CD4-positive, alpha-beta T cell treated with Interleukin-12 subunit alpha and Interleukin-12 subunit beta, for 1 hour (primary cell): ENCODE results near the gene DCTD.

Experiments used
- DNase-seq: peaks from one replicate; pipeline ENCODE4 v3.0.0-alpha.2; 2020

DCTD gene

DNA sequence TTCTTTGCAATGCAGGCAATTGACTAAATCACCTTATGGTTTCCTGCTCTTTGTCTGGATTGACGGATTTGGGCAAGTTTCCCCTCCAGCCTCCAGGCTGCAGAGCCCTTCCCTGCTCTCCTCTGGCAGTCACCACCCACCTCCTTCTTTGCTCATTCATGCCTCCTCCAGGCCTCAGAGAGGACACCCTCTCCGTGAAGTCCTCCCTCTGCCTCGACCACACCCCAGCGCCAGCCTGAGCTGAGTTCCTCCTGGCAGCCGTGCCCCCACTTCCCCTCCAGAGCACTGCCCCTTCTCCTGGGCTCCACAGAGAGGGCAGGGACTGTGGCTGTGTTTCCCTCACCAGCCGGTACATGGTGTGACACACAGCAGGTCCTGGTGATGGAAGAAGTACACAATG, 53.7 kb downstream of the DCTD start:
- DNase-seq: no peak

DNA sequence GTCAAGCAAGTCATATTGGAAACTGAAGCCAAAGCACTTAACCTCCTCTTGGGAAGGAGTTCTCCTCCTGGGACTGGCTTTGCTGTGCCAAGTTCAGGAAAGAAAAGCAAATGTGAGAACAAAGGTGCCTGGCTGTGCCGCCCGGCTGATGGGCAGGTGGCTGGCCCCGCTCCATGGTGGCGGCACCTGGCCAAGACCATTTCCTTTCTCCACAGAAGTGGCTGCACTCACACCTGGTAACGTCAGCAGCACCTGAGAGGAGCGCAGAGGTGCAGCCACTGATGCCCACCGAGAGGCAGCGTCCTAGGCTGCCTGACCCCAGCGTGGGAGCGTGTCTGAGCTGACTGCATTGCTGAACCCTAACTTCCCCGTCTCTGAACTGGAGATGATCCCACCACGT, 54.3 kb downstream of the DCTD start:
- no peak for DNase-seq

DNA sequence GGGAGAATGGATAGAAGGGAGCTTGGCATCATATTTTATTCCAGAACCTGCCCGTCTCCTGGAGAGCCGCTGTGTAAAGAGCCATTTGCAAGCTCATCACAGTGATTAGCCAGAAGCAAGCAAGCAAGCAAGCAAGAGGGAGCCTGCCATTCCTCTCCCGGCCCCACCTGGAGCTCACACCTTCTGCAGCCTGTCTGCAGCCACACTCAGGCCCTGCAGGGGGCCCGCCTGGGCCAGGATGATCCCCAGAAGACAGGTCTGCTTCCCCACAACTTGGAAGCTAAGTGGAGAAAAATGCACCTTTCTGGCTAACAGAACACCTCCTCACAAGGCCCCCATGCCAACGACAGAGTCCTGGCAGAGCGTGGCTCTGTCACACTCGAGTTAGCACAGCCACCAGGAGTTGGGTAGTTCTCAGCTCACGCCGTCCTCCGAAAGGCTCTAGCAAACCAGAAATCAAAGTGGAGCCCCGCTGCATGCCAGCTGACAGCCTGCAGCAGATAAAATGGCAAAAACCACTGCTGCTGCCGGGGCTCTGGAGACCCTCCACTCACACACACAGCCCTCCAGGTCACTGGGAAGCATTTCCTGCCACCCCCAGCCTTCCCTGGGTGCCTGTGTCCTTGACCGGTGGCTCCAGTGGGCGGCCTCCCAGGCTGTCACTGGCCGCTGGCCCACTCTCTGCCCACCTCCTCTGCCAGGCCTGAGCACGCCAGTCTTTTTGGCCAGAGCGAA, 54.9 kb downstream of the DCTD start:
- DNase-seq: no peak

DNA sequence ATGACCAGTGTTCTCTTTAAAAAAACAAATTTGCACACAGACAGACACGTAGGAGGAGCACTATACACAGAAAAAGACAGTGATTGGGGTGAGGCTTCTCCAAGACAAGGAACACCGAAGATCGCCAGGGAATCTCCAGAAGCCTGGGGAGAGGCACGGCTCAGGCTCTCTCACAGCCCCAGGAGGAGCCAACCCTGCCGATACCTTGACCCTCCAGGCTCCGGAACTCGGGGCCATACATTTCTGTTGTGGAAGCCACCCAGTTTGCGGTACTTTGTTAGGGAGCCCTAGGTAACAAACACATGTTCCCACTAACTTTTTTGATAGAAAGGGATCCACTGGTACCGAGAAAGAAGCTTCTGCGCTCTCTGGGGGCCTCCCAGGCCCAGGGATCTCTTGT, 55.8 kb downstream of the DCTD start:
- DNase-seq: no peak

DNA sequence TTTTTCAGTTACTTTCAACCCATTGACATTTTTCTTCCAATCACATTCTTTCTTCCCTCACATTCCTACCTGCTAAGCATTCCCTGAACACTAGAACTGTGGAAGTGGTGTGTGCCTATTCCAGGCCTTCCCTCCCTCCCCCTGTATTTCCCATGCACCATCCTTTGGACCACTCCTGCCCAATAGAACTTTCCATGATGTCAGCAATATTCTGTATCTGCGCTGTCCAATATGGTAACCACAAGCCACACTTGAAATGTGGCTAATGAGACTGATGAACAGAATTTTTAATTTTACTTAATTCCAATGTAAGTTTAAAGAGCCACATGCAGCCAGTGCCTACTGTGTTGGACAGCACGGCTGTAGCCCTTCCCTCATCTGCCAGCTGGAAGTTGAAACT, 57.5 kb downstream of the DCTD start:
- no peak for DNase-seq

DNA sequence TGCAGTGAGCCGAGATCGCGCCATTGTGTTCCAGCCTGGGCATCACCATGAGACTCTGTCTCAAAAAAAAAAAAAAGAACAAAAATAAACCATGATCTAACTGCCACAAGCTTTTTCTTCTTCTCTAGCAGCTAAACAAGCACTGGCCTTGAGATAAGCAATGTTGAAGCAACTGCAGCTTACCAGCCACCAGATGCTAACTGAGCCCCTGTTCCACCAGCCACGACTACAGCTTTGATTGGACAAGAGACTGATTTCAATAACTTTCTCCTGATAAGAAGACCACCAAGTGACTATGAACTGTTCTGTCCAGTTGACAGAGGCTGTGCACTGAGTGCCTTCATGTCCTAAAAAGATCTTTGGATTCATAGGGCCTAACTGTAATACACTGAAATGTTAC, 58.5 kb downstream of the DCTD start:
- no peak for DNase-seq

DNA sequence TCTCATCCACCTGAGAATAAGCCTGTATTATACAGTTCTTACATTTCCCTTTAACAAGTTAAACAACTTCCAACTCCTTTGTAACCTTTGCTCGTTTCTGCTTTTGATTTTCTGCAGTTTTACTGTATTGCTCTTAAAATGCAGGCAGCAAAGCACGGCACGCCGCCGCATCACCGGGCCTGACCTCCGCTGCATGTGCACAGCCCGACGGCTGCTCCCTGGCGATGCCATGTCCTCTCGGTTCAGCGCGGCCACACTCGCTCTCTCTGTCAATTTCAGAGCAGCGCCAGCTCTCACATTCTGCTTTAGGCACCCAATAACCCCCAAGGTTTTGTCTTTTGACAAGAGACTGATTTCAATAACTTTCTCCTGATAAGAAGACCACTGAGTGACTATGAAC, 60.3 kb downstream of the DCTD start:
- no peak for DNase-seq

DNA sequence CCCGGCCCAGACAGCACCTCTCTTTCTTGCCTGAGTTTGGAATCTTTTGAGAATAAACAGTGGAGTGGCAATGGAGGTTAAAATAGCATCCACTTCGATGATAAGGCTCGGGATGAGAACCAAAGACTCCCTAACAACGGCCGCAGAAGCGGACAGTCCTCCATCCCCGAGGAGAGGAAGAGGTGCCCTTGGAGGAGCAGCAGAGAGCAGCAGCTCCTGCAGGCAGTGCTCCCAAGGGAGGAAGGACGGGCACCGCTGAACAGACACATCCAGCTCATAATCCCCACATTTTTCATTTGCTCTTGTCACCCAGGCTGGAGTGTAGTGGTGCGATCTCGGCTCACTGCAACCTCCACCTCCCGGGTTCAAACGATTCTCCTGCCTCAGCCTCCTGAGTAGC, 61.3 kb downstream of the DCTD start:
- DNase-seq: no peak

DNA sequence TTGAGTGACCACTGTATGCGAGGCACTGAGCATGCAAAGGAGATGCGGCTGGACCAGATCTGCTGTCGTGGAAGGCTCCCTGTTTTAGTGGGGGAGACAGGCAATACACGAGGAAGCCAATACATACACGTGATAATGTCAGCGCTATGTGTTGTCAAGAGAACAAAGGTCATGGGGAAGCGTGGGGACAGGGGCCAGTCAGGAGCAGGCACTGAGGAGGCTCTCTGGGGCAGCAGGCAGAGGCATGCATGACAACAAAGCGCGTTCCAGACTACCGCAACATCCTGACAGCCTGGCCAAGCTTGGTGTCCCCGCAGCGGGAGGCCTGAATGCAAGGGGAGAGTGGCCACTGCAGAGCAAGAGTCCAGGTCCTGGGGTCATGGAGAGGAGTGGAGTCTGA, 61.9 kb downstream of the DCTD start:
- DNase-seq: no peak

DNA sequence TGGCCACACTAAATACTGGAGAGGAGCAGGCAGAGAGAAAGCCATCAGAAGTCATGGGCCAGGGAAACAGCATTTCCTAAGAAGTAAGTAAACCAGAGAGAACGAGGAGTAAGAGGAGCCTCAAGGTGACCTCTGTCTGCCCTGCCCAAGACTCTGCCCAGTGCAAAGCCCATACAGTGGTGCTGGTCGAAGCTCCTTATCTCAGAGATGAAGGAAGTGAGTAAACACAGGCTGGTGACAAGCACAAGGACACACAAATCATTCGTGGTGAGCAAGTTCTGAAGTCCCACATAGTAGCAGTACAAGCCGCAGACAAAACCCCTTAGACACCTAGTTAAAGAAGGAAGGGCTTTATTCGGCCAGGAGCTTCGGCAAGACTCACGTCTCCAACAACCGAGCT, 62.7 kb downstream of the DCTD start:
- no peak for DNase-seq

DNA sequence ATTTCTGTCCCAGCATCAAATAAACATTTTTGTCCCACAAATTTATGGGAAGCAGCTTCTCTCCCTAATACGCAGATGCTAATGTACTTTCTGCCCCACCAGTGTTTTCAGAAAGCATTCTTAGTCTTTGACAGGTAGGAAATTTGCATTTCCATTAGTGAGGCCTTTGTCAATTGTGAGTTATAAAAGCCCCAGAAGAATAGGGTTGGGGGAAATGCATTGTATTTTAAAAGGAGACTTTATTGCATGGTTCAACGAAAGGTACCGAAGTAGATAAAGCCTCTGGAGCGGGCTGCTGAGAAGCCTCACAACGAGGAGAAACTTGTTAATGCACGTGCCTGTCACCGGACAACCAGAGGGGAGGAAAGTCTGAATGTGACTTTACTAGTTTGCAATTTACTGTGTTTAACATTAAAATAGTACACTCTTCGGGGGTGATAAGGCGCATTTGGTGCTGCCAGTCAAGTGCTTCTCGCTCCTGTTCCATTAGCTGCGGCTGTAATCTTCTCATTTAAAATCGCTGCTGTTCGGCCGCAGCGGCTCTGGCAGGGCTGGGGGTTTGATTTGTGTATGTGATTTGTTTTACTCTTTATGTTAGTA, 63.4 kb downstream of the DCTD start:
- no peak for DNase-seq

DNA sequence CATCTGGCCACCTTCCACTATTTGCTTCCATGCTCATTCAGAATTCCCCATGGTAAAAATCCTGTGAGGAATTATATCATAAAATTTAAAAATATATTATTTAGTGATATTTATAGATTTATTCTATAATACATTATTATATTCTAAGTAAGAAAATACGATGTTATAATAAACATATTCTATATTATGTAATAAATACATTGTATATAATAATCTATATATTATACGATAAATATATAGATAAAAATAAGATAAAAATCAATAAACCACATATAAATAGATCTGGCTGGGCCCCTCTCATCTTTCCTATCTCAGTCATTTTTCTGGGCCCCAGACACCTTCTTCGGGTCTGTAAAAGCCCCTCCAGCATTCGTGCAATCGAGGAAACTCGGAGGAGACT, 68.5 kb downstream of the DCTD start:
- DNase-seq: no peak

DNA sequence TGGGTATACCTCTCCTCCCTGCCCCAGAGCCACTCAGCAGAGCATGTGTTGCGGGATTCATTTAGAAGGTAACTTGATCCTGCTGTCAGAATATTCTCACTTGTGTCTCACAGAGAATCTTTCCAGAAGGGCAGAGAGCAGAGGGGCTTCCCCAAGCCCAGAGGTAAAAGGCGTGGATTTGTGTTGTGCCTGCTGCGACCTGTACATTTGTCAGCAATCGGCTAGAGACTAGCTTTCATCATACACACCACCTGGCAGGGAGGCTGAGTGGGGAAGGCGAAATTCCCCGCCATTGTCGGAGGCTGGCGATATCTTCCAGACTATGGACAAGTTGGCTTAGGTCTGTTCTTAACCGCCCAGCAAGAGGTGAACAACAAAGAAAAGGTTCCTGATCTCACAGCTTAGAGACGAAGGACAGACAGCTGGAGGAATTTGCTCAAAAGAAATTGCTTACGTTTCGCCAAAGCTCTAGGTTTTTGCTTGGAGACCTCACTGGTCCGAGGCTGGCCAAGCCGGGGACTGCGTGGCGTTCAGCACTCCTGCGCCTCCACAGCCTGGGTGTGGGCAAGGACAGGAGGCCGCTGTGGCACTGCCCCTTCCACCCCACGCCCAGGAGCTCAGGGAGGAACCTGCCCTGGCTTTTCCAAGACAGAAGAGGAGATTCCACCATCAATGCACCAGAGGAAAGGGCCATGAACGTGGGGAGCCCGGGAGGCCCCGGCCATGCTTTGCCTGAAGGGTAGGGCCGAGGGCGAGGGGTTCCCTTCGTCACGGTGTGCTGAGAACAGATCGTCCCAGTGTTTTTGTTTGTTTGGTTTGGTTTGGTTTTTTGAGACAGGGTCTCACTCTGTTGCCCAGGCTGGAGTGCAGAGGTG, 69.4 kb downstream of the DCTD start:
- DNase-seq: no peak

DNA sequence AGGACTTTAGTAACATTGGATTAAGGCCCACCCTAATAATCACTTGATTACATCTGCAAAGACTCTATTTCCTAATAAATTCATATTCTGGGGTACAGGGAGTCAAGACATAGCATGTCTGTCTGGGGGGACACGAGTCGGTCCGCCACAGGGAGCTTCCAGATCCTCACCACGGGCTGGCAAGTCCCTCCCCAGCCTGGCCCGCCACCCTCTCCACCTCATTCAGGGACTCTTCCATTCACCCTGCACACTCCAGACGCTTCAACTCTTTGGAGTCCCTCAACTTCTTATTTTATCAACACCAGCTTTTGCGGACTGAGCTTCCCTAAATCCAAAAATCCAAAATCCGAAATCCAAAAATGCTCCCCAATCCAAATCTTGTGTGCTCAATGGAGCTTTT, 71.2 kb downstream of the DCTD start:
- no peak for DNase-seq

DNA sequence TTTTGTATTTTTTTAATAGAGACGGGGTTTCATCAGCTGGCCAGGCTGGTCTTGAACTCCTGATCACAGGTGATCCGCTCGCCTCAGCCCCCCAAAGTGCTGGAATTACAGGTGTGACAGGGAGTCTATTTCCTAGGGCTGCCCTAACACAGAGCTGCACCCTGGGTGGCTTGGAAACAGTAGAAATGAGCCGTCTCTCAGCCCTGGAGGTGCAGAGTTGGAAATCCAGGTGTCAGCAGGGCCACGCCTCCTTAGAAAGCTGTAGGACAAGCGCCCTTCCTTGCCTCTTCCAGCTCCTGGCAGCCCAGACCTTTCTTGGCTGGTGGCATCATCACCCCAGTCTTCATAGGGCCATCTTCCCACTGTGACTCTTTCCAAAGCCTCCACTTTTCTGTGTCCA, 71.6 kb downstream of the DCTD start:
- DNase-seq: no peak

DNA sequence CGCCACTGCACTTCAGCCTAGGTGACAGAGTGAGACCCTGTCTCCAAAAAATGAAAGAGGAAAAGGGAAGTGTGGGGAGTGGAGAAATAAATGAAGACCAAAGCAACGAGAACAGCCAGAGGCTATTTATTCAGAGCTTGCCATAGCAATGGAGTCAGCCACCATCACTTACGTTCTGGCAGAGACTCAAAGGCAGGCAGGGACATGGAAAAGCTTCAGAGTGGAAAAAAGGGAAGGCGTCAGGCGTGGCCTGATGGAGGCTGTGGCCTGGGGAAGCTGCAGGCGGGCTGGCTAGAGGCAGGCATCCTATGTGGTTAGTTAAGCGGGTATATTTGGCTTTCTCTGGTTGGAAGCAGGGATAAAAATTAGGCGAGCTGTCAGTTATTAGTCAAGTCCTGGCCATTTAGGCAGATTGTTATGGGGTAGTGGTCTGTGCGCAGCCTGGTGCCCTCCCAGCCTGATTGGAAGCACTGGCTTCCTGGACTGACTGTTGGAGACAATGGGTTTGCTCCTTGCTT, 73.3 kb downstream of the DCTD start:
- DNase-seq: no peak

DNA sequence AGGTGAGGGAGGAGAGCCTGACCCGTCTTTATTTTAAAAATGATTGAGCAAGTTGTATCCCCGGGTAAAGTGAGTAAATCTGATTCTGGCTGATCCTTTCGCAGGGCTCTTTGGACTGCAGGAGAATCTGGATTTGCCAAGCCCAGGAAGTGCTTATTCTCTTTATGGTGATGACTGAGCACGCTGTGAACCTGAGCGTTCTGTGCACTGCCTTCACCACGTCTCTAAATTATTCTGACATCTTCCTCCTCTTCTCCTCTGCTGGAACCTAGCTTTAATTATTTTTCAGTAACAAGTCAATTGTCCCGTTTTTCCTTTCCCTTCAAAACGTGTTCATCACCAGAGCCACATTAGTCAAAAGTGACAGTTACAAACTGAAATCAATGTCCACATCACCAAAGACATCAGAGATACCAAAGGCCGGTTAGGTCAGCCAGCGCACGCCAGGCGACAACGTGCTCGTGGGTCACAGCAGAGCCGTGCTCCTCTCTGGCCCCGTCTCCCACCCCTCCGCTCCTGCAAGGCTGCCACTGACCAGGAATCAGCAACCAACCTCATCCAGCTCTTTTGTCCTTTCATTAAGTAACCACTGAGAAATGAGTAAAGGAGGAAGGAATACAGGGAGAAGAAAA, 74.3 kb downstream of the DCTD start:
- no peak for DNase-seq

DNA sequence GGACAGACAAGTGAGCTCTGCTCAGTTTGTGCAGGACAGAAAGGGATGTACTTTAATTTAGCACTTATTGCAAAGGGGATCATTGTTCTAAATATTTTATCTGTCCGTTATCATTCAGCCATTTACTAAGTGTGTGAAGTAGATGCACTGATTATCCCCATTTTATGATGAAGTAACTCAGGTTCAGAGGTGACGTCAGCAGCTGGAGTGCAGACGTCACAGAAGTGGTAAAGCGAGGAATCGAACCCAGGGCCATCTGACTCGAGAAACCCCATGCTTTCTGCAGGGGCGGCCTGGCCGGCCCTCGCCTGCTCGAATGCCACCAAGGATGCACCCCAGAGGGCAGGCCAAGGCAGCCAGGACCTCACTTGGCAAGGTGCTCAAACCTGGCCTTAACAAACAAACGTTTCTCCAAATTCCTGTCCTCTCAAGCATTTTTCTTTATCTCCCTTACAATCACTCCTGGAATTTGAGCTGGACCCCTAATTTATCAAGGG, 75.0 kb downstream of the DCTD start:
- DNase-seq: no peak

DNA sequence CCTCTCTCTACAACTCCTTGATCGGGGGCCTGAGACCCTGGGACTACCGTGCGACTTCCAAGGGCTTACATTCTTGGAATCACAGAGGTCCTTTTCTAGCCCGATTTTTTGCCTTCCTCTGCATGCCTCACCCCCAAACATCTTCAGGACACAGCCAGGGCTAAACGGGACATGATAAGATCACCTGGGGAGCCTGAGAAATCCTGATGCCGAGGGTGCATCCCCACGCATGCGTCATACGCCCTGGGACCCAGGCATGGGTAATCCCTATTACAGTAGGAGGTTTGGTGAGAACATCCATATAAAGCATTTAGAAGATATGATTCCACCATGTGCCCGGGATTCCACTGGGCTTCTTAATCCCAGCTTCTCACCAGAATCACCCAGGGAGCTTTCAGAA, 77.1 kb downstream of the DCTD start:
- DNase-seq: no peak
